ENCODE results near the gene NIPAL1. TPM values are rescaled to one million over a fixed set of nuclear protein-coding genes. Genes with fewer than 3 reads are reported as not detected.

Gene NIPAL1
- total RNA-seq, 1 donor from 2014 or later, result 4.9 TPM

DNA sequence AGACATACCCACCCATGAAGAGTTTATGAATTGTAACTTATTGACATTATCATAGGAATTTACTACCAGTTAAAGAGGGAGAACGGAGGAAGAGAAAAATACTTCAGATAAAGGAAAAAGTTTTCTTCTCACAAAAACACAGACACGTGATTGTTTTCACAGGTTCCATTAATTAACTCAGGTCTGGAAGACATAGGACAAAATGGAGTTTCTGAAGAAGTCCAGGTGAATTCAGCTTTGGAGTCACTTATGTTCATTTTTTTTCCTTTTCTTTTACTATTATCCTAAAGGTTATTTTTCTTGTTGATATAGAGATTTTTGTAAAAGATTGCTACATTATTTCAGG is 20.5 kb downstream of the NIPAL1 start:
- Mint-ChIP-seq H3K9me3 (ENCODE audit: unreplicated experiment) (no peaks in the 10 kb centered on the region), H3K4me3 (ENCODE audit: unreplicated experiment) (no peak overlapping the region), H3K27ac (ENCODE audit: unreplicated experiment) (no peak overlapping the region), H3K4me1 (ENCODE audit: low read depth, unreplicated experiment) (no peaks in the 10 kb centered on the region), H3K27me3 (ENCODE audit: low read depth, unreplicated experiment) (no peaks in the 10 kb centered on the region), H3K36me3 (ENCODE audit: low read depth, unreplicated experiment) (no peaks in the 10 kb centered on the region)
- peaks cover 4% of the 10 kb centered on the region for H3K4me1 ChIP-seq (ENCODE audit: insufficient read depth, low read length)
- H3K4me2 ChIP-seq (ENCODE audit: low read length), result no peak overlapping the region
- H4K20me1 ChIP-seq (ENCODE audit: insufficient read depth, low read length), result no peaks in the 10 kb centered on the region
- no peak overlapping the region for H3K4me3 ChIP-seq (ENCODE audit: insufficient read depth, low read depth, low read length)
- H2AFZ ChIP-seq (ENCODE audit: low read depth, low read length), result no peak overlapping the region
- H3K36me3 ChIP-seq (ENCODE audit: insufficient read depth, low read length), result no peaks in the 10 kb centered on the region
- TF ChIP-seq, protein P1, sequence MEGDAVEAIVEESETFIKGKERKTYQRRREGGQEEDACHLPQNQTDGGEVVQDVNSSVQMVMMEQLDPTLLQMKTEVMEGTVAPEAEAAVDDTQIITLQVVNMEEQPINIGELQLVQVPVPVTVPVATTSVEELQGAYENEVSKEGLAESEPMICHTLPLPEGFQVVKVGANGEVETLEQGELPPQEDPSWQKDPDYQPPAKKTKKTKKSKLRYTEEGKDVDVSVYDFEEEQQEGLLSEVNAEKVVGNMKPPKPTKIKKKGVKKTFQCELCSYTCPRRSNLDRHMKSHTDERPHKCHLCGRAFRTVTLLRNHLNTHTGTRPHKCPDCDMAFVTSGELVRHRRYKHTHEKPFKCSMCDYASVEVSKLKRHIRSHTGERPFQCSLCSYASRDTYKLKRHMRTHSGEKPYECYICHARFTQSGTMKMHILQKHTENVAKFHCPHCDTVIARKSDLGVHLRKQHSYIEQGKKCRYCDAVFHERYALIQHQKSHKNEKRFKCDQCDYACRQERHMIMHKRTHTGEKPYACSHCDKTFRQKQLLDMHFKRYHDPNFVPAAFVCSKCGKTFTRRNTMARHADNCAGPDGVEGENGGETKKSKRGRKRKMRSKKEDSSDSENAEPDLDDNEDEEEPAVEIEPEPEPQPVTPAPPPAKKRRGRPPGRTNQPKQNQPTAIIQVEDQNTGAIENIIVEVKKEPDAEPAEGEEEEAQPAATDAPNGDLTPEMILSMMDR (IDR thresholded peaks at IDR 0.05; ENCODE audit: insufficient read depth, low read depth, low read length), result no peak
- TF ChIP-seq EZH2 (IDR thresholded peaks at IDR 0.05; ENCODE audit: insufficient read depth, low read length), result no peak
- H3K79me2 ChIP-seq (ENCODE audit: insufficient read depth, low read length), result no peaks in the 10 kb centered on the region
- no peak overlapping the region for H3K27ac ChIP-seq (ENCODE audit: low read depth, low read length)
- H3K9ac ChIP-seq (ENCODE audit: low read length), result no peak overlapping the region
- H3K9me3 ChIP-seq (ENCODE audit: insufficient read depth, low read depth, low read length), result no peaks in the 10 kb centered on the region
- DNase-seq (ENCODE audit: low read depth) (no peak), FAIRE-seq (no peak)
- H3K27me3 ChIP-seq (ENCODE audit: insufficient read depth, low read length), result no peaks in the 10 kb centered on the region

DNA sequence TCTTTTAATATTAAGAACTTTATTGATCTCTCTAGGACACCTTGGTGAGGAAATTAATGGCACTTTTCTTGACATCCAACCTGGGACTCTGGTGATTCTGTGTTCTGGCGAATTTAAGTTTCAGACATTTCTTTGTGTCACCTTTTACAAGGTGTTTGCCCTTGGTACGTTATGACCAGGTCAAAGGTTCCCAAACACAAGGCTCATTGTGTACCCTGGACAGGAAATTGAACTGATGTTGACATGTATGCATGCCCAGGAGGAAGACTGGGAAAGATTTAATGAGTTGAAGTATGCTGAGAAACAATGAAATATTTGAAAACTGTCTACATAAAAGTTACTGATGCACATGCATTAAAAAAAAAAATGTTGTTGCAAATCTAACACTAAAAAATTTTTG is 22.1 kb downstream of the NIPAL1 start:
- no peaks in the 10 kb centered on the region for H4K20me1 ChIP-seq (ENCODE audit: insufficient read depth, low read length)
- peaks cover 3% of the 10 kb centered on the region for H3K27me3 ChIP-seq (ENCODE audit: insufficient read depth, low read length)
- FAIRE-seq (no peak), DNase-seq (ENCODE audit: low read depth) (no peak)
- no peaks in the 10 kb centered on the region for H3K79me2 ChIP-seq (ENCODE audit: insufficient read depth, low read length)
- H3K9me3 Mint-ChIP-seq (ENCODE audit: unreplicated experiment), result no peaks in the 10 kb centered on the region
- no peak overlapping the region for H2AFZ ChIP-seq (ENCODE audit: low read depth, low read length)
- no peak overlapping the region for H3K4me2 ChIP-seq (ENCODE audit: low read length)
- peaks cover 1% of the 10 kb centered on the region for H3K4me1 Mint-ChIP-seq (ENCODE audit: low read depth, unreplicated experiment)
- no peak overlapping the region for H3K9ac ChIP-seq (ENCODE audit: low read length)
- no peak for TF ChIP-seq EZH2 (IDR thresholded peaks at IDR 0.05; ENCODE audit: insufficient read depth, low read length)
- TF ChIP-seq, protein P1 (IDR thresholded peaks at IDR 0.05; ENCODE audit: insufficient read depth, low read depth, low read length), result no peak
- no peaks in the 10 kb centered on the region for H3K27me3 Mint-ChIP-seq (ENCODE audit: low read depth, unreplicated experiment)
- no peak overlapping the region for H3K27ac ChIP-seq (ENCODE audit: low read depth, low read length)
- H3K27ac Mint-ChIP-seq (ENCODE audit: unreplicated experiment), result no peak overlapping the region
- no peaks in the 10 kb centered on the region for H3K36me3 ChIP-seq (ENCODE audit: insufficient read depth, low read length)
- H3K4me3 ChIP-seq (ENCODE audit: insufficient read depth, low read depth, low read length), result no peak overlapping the region
- no peak overlapping the region for H3K4me3 Mint-ChIP-seq (ENCODE audit: unreplicated experiment)
- no peaks in the 10 kb centered on the region for H3K4me1 ChIP-seq (ENCODE audit: insufficient read depth, low read length)
- no peaks in the 10 kb centered on the region for H3K9me3 ChIP-seq (ENCODE audit: insufficient read depth, low read depth, low read length)
- no peaks in the 10 kb centered on the region for H3K36me3 Mint-ChIP-seq (ENCODE audit: low read depth, unreplicated experiment)

DNA sequence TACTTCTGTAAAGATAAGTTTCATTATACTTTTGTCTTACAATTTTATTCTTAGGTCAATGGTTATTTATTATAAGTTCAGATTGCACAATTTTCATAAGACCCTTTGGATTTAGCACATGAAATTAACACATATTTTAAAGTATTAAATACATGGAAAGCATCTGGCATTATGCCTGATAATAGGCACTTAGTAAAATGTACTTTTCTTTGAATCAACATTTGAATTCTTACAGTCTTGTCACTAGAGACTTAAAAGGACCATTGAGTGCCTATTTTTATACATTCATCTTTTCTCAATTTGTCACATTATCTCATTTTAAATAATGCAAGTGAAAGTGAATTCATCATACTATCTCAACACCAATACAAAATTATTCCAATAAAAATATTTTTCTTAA is 23.0 kb downstream of the NIPAL1 start:
- Histone ChIP-seq H3K4me1 (ENCODE audit: insufficient read depth, low read length) (no peaks in the 10 kb centered on the region), H3K9me3 (ENCODE audit: insufficient read depth, low read depth, low read length) (no peaks in the 10 kb centered on the region), H3K79me2 (ENCODE audit: insufficient read depth, low read length) (no peaks in the 10 kb centered on the region), H3K27me3 (ENCODE audit: insufficient read depth, low read length) (peaks cover 3% of the 10 kb centered on the region), H3K36me3 (ENCODE audit: insufficient read depth, low read length) (no peaks in the 10 kb centered on the region), H3K4me2 (ENCODE audit: low read length) (no peak overlapping the region), H2AFZ (ENCODE audit: low read depth, low read length) (no peak overlapping the region), H3K4me3 (ENCODE audit: insufficient read depth, low read depth, low read length) (no peak overlapping the region), H3K9ac (ENCODE audit: low read length) (no peak overlapping the region), H4K20me1 (ENCODE audit: insufficient read depth, low read length) (no peaks in the 10 kb centered on the region), H3K27ac (ENCODE audit: low read depth, low read length) (no peak overlapping the region)
- FAIRE-seq (no peak), DNase-seq (ENCODE audit: low read depth) (no peak)
- no peak overlapping the region for H3K4me3 Mint-ChIP-seq (ENCODE audit: unreplicated experiment)
- H3K36me3 Mint-ChIP-seq (ENCODE audit: low read depth, unreplicated experiment), result no peaks in the 10 kb centered on the region
- H3K27me3 Mint-ChIP-seq (ENCODE audit: low read depth, unreplicated experiment), result no peaks in the 10 kb centered on the region
- no peaks in the 10 kb centered on the region for H3K9me3 Mint-ChIP-seq (ENCODE audit: unreplicated experiment)
- H3K4me1 Mint-ChIP-seq (ENCODE audit: low read depth, unreplicated experiment), result peaks cover 1% of the 10 kb centered on the region
- H3K27ac Mint-ChIP-seq (ENCODE audit: unreplicated experiment), result no peak overlapping the region
- TF ChIP-seq, protein P1 (IDR thresholded peaks at IDR 0.05; ENCODE audit: insufficient read depth, low read depth, low read length), result no peak
- no peak for TF ChIP-seq EZH2 (IDR thresholded peaks at IDR 0.05; ENCODE audit: insufficient read depth, low read length)

Data from astrocyte (in vitro differentiated cells and primary cell).